Loucy (cell line): ENCODE measurements around the gene TC2N.

Experiments used
- CTCF ChIP-seq: fragments of 200-600 bp; sonication (generic); conservative IDR thresholded peaks from 2 replicates; pipeline ENCODE4 v1.5.1; 2014; ENCODE audit warnings: mild to moderate bottlenecking, antibody characterized with exemption, low read length
- EZH2phosphoT487 ChIP-seq: fragments of 200-600 bp; IDR thresholded peaks from 2 replicates; pipeline ENCODE4 v1.6.1; 2018; ENCODE audit warnings: antibody characterized with exemption, mild to moderate bottlenecking, moderate library complexity, borderline replicate concordance

- TF ChIP-seq CTCF (no peak), EZH2phosphoT487 (no peak)
These were observed 10.1 kb upstream of the TC2N start for GRCh38 chr14:91877376-91877915.
